GM19023 (cell line): ENCODE measurements around the gene CHD1.
"Not testable (repeated sequence)": the region's sequence is repeated elsewhere in the genome, so short reads cannot be mapped to it uniquely, and the experiment has no call there.

ENCODE experiments used
- ATAC-seq: cut with Tn5 transposase; IDR thresholded peaks from one replicate; pipeline ENCODE4 v1.9.1; 2021; ENCODE audit warnings: mild to moderate bottlenecking, moderate library complexity; ENCODE audit not compliant: unreplicated experiment

The CHD1 gene

DNA sequence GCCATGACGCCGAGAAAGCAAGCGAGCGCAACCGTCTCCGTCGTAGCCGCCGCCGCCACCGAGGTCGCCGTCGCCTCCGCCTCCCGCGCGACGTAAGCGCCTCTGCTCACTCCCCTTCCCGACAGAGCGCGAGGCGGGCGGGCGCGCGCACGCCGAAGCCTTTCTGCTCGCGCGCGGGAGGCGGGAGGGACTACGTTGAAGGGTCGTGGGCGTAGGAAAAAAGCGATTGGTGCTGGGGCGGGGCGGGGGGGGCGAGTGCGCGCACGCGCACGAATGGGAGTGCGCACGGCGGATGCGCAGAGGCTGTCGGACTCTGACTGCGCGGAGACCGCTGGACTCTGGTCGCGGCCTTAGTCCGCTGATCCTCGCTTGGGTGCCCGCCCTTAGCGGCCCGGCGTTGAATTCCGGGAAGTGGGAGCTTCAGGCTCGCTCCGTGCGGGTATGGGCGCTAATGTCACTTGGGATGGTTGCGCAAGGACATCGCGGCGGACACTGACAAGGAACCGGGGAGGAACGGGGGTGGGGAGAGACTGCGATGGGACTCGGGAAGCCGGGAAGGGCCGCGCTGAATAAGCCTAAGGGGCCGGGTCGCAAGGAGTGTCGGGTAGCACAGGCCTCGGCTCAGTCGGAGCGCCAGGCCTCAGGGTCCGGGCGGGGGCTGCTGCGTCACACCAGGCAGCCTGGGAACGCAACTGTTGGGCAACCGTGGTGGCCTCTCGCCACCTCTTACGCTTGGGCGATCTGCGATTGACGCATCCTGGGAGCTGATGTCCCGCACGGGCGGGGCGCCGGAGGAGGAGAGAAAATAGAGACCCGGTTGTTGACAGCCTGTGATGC, at the start of gene CHD1:
TSS of gene CHD1 (minus strand) at position 135 of the 837 bp plus-strand sequence. CDS start 2,621 bp downstream, outside the sequence.
- ATAC-seq = peak; percentile 63

DNA sequence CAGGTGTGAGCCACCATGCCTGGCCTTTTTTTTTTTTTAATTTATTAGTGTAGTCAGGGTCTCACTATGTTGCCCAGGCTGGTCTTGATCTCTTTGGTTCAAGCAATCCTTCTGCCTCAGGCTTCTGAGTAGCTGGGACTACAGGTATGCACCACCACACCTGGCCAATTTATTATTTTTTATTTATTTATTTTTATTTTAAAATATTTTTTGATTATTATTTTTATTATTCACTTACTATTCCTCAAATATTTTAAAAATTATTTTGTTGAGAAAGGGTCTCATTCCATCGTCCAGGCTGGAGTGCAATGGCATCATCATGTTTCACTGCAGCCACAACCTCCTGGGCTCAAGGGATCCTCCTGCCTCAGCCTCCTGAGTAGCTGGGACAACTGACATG, 49.7 kb upstream of the CHD1 start:
- ATAC-seq = no peak

DNA sequence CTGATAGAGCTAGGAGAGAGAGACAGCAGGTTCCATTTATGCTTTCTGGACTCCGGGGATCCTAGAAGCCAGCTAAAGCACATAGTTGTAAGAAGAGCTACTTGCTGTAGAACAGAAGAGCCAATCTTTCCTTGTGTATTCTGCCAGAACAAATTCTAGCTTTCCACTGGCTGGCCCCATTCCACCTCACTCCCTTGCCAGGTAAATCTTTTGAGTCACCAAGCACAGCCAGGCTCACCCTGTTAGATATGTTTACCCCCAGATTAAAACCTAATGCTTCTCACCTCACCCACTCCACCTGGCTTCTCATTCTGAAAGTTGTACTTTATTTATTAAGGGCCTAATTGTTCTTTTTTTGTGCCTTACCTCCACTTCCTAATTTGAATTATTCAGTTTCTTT, 48.9 kb upstream of the CHD1 start:
- no peak for ATAC-seq

DNA sequence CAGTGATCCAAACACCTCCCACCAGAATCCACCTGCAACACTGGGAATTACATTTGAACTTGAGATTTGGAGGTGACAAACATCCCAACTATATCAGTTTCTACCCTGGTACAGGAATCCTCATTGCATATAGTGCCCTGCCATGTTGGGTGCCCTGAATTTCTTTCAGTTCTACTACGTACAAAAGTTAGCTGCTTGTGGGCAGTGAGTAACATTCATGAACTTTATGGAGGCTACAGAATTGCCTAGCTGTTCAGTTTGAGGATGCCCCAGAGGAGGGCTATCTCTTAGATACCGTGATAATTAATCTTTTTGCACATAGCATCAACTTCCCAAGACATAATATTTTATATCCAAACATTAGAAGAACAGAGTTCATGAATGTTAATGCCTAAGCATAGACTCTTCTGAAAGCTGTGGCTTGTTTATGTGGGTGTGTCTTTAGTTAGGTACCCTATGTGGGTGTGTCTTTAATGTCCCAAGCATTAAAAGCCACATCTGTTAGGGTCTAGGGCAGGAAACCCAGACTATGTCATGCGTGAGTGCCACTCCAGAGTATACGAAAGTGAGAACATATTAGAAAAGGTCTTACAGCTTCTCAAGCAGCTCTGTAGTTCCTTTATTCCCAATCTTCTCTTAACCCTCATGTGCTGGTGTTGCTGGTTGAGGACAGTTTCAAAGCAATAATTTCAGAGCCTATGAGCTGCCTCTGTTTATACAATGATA, 47.0 kb upstream of the CHD1 start:
- peak; percentile 60 for ATAC-seq

DNA sequence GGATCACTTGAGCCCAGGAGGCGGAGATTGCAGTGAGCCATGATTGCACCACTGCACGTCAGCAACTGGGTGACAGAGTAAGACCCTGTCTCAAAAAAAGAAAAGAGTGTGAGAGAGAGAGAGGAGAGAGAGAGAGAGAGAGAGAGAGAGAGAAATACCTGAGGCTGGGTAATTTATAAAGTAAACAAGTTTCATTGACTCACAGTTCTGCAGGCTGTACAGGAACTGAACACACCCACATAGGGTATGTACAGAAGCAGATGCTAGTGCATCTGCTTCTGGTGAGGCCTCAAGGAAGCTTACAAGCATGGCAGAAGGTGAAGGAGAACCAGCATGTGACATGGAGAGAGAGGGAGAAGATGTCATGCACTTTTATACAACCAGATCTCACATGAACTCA, 46.4 kb upstream of the CHD1 start:
- no peak for ATAC-seq

DNA sequence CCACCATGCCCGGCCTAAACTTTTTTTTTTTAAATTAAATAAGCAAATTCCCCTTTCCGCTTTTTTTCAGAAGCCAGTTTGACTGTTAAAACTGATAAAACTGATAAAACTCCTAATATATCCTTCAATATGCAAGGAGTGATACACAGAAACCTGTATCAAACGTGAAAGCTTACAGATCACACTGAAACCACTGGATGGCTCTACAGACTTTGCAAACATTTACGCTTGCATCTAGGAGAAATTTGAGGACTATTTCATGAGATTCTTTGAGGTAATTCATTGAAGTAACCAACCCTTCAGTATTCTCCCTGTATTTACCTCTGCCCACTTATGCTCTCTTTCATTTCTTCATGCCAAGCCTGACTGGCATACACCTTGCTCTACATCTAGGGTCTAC, 40.6 kb upstream of the CHD1 start:
- ATAC-seq = no peak

DNA sequence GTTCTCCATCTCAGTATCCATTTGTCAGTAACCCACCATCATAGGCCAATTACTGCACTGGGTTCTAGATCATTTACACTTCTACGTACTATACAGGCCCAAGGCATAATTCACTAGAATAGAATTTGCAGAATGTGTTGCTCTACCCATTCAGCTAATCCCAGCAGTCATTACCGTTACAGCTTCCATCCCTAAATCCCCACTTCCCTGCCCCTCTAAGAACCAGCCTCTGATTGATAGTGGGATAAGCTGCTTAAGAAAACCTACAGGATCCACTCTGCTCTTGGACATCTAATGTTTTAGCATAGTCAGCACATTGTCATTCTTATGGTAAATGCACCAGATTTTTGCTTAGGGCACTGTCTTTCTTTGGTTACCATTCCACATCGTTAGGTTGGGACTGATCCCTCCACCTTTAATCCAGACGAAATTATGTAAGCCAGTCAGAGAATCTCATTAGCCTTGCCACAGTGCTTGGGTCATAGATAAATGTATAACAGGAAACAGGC, 39.3 kb upstream of the CHD1 start:
- no peak for ATAC-seq

DNA sequence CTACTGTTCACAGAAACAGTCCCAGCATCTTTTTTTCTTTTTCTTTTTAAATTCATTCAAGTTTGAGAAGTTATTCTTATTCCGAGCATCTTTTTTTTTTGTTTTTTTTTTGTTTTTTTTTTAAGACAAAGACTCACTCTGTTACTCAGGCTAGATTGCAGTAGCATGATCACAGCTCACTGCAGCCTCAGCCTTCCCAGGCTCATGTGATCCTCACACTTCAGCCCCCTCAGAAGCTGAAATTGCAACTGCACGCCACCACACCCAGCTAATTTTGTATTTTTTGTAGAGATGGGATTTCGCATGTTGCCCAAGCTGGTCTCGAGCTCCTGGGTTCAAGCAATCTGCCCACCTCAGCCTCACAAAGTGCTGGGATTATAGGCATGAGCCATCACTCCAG, 36.4 kb upstream of the CHD1 start:
- ATAC-seq = no peak

DNA sequence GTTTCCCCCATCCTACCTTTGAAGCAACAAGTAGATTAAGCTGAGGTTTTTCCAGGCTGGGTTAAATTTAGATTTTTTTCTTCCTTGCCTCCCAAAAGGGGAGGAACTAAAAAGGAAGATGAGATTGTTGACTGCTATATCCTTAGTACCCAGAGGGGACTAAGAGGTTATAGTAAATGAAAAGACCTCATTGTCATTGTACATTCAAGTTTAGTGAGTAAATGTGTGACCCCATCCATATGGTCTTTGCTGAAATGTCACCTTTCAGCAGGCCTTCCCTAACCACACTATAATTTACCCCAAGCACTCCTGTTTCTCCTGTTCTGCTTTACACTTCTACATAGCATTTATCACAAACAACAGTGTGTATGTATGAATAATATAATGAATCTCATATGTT, 35.8 kb upstream of the CHD1 start:
- ATAC-seq = no peak

DNA sequence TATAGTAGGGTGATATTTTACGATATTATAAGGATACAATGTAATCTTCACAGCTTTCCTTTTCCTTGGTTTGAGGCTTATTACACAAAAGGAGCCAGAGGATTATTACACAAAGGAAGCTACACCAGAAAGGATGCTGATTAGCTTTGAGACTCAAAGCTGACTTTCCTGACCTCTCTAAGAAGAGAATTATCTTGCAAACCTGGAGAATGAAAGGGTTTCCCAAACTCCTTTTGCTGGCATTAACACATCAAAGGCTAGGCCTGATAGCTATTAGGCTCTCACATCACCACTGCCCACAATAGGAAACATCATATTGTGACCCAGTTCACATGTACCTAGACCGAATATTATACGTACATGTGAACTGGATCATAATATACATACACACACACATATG, 34.2 kb upstream of the CHD1 start:
- no peak for ATAC-seq

DNA sequence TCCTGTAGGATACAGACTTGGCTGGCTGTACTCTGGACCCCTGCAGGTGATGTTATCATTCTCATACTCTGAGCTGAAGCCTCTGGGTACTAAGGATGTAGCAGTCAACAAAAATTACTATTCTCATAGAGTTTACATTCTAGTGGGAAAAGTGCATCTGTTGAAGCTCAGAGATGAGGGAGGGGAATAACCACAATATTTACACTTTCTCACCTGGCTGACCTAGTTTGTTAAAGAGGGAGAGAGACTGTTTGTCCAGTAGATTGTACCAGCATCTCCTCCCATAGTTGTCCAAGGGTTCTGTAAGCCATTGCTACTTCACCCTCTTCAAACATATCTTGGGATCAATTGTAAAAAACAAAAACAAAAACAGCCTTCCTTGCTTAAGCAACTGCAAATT, 33.8 kb upstream of the CHD1 start:
- no peak for ATAC-seq

DNA sequence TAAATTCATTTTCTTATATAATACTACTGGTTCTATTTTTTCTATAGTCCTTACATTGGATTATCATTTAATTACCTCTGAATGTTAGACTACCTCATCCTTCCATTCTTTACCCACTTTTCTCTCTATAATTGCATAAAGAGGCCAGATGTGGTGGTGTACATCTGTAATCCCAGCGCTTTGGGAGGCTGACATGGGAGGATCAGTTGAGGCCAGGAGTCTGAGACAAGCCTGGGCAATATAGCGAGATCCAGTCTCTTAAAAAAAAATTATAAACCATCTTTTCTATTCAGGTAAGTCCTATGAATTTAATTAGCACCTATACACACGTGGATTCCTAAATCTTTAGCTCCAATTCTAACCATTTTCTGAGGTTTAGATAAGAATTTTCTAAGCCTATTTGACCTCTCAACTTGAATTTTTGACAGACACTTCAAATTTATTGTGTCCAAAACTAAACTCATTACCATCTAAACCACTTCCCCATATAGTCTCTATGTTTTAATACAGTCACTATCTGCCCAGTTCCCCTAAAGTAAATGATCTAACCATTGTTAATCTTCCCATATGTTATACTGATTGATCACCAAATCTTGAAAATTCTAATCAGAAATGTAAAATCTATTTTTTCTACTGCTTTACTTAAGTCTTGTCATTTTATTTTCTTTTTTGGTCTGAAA, 33.0 kb upstream of the CHD1 start:
- ATAC-seq = no peak

DNA sequence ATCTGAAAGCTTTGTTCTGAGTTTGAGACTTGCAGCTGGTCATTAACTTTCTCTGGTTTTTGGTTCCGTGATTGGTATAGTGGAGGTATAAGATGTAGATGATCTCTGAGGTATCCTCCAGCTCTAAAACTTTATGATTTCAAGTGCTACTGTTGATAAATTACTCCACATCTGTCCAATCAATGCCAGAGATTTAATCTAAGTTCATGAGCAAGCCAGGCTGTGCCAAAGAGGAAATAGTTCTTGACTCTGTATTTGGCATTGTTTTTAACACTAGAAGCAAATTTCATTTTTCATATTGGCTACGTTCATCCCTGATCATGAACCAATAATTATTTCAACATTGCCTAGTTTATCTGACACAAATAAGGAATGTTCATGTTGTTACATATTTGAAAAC, 28.5 kb upstream of the CHD1 start:
- no peak for ATAC-seq

DNA sequence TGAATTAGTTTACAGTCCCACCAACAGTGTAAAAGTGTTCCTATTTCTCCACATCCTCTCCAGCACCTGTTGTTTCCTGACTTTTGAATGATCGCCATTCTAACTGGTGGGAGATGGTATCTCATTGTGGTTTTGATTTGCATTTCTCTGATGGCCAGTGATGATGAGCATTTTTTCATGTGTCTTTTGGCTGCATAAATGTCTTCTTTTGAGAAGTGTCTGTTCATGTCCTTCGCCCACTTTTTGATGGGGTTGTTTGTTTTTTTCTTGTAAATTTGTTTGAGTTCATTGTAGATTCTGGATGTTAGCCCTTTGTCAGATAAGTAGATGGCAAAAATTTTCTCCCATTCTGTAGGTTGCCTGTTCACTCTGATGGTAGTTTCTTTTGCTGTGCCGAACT, 27.1 kb upstream of the CHD1 start:
- ATAC-seq = not testable (repeated sequence)

DNA sequence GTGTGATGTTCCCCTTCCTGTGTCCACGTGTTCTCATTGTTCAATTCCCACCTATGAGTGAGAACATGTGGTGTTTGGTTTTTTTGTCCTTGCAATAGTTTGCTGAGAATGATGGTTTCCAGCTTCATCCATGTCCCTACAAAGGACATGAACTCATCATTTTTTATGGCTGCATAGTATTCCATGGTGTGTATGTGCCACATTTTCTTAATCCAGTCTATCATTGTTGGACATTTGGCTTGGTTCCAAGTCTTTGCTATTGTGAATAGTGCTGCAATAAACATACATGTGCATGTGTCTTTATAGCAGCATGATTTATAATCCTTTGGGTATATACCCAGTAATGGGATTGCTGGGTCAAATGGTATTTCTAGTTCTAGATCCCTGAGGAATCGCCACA, 26.7 kb upstream of the CHD1 start:
- not testable (repeated sequence) for ATAC-seq

DNA sequence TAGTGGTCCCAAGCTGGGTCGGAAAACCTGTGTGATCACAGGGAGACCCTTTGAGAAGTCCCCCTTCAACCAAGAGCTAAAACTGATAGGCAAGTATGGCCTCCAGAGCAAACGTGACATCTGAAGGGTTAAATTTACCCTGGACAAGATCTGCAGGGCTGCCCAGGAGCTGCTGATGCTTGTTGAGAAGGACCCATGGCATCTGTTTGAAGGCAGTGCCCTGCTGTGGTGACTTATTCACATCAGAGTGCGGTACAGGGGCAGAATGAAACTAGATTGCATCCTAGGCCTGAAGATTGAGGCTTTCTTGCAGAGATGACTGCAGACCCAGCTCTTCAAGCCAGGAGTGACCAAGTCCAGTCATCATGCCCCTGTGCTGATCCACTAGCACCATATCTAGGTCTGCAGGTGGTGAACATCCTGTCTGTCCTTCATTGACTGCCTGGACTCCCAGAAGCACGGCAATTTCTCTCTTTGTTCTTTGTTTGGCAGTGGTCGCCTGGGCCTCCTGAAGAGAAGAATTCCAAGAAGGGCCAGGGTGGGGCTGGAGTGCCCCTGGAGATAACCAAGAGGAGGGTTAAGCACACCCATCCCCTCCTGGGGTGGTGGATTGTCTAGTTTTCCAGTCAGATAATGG, 25.7 kb upstream of the CHD1 start:
- ATAC-seq = no peak

DNA sequence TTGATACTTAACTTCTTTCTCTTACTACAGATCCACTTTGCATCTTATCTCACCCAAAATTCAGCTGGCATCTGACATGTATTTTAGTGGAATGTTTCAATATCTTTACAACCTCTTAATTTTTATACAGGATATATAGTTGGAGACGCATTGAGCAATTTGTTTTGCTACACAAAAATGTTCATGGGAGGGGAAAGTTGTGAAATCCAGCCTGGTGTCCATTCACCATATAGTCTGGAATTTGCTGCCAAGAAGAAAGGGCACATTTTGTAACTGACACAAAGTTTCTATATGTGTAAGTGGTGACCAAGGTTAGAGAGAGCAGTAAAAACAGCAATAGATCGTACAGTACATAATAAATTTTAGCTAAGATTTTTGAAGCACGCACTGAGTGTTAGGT, 14.0 kb upstream of the CHD1 start:
- ATAC-seq = no peak

DNA sequence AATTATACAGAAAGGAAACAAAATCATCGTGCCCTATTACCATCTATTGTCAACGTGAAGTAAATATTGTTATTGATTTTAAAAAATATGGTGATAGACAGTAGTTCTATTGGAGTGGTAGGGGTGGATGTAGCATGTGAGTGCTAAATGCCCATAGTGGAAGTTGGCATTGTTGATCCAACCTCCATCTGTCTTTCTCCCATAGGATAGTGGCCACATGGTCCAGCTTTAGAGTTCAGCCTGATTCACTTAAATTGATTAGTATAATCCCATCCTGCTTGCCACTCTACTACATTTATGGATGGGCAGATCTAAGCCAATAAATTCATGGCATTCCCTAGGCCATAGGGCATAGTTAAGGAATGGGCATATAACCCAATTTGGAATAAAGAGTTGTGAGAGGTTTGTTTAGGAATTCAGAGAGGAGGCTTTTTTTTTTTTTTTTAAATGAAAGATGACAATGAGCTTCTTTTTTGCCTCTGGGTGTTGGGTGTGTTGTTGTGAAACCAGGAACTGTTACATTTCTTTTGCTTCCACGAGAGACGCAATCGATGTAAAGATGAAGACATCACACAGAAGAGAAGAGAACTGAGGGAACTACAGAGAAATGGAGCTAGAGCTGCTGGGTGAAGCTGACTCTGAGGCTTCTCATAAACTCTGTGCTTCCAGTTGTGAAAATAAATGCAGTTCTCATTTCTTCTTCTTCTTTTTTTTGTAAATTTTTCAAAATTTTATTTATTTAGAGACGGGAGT, 12.5 kb upstream of the CHD1 start:
- no peak for ATAC-seq

DNA sequence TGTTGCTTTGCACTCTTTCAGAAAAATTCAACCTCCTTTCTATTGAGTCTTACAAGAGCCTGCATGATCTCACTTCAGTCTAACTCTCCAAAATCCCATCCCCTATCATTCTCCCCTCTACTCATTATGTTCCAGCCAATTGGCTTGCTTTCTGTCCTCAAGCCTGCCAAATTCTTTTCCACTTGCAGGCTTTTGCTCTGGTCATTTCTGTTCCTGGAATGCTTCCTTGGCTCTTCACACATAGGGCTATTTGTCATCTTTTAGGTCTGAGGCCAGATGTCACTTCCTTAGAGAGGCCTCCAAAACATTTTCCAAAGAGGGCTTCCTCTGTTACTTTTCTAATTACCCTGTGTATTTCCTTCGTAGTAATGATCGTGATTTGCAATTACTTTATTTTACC, 11.8 kb upstream of the CHD1 start:
- no peak for ATAC-seq

DNA sequence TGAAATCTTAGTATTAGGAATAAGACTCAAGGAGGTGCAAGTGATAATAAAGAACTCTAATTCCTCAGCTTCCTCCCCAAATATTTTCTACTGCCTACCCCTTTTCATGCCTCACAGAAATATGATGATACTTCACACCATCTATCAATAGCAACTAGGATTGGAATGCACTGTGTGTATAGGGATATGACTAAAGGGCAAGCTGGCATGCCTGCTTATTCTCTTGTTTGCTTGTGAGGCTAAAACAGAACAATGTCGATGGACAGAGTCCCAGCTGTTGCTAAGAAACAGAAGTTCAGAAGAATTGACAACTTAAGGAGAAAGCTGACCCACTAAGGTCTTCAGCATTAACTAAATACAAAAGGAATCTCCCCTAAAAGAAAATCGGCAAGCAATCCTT, 9.7 kb upstream of the CHD1 start:
- ATAC-seq = no peak
